GM23338 (cell line): ENCODE data around the gene LTA4H. TPM values are rescaled to one million over a fixed set of nuclear protein-coding genes. Genes with fewer than 3 reads are reported as not detected.

Experiments used
- ATAC-seq: fragments of 200-7000 bp; cut with Tn5 transposase; 3 replicates; pipeline ENCODE4 v1.9.1; 2020
- DNase-seq: peaks from one replicate; pipeline ENCODE4 v3.0.0-alpha.2; 2015; ENCODE audit warnings: low spot score
- H2AFZ ChIP-seq: fragments of 200-600 bp; sonication (generic); 2 replicates; pipeline ENCODE4 v1.8.0; 2016; ENCODE audit warnings: antibody characterized with exemption, mild to moderate bottlenecking, moderate library complexity
- H3F3A ChIP-seq: fragments of 200-600 bp; sonication (generic); replicated peaks from 2 replicates; pipeline ENCODE4 v1.8.0; 2017; ENCODE audit warnings: antibody characterized with exemption, mixed run types, low read depth
- H3K27ac ChIP-seq: fragments of 200-600 bp; sonication (generic); 2 replicates; pipeline ENCODE4 v1.6.1; 2016; ENCODE audit warnings: low read depth
- H3K27me3 ChIP-seq: fragments of 200-600 bp; sonication (generic); 2 replicates; pipeline ENCODE4 v1.8.0; 2016; ENCODE audit warnings: mild to moderate bottlenecking, mixed run types, moderate library complexity; ENCODE audit not compliant: insufficient read depth
- H3K36me3 ChIP-seq: fragments of 200-600 bp; sonication (generic); 2 replicates; pipeline ENCODE4 v1.8.0; 2016; ENCODE audit warnings: mild to moderate bottlenecking; ENCODE audit not compliant: insufficient read depth
- H3K4me1 ChIP-seq: fragments of 200-600 bp; sonication (generic); 2 replicates; pipeline ENCODE4 v1.8.0; 2016; ENCODE audit warnings: mild to moderate bottlenecking, moderate library complexity; ENCODE audit not compliant: insufficient read depth
- H3K4me2 ChIP-seq: fragments of 200-600 bp; sonication (generic); 2 replicates; pipeline ENCODE4 v1.7.1; 2017; ENCODE audit warnings: mixed run types
- H3K4me3 ChIP-seq: fragments of 200-600 bp; sonication (generic); 2 replicates; pipeline ENCODE4 v1.6.1; 2016; ENCODE audit warnings: mixed run types
- H3K79me2 ChIP-seq: fragments of 200-600 bp; sonication (generic); replicated peaks from 2 replicates; pipeline ENCODE4 v1.8.0; 2017; ENCODE audit warnings: mild to moderate bottlenecking; ENCODE audit not compliant: insufficient read depth
- H3K9me2 ChIP-seq: fragments of 200-600 bp; sonication (generic); 2 replicates; pipeline ENCODE4 v1.8.0; 2017; ENCODE audit not compliant: insufficient read depth
- H4K20me1 ChIP-seq: fragments of 200-600 bp; sonication (generic); replicated peaks from 2 replicates; pipeline ENCODE4 v1.8.0; 2017; ENCODE audit warnings: mild to moderate bottlenecking; ENCODE audit not compliant: insufficient read depth
- H3K27ac Mint-ChIP-seq: 2 replicates; pipeline ENCODE4 v1.8.0; 2020; ENCODE audit warnings: inconsistent platforms, mild to moderate bottlenecking, moderate library complexity, mixed read lengths
- H3K27me3 Mint-ChIP-seq: 3 replicates; pipeline ENCODE4 v1.8.0; 2022; ENCODE audit warnings: low read depth, mild to moderate bottlenecking, moderate library complexity, mixed read lengths, inconsistent platforms; ENCODE audit not compliant: insufficient read depth, poor library complexity
- H3K36me3 Mint-ChIP-seq: 3 replicates; pipeline ENCODE4 v1.8.0; 2021; ENCODE audit warnings: low read depth, mild to moderate bottlenecking, inconsistent platforms, moderate library complexity, mixed read lengths
- H3K4me1 Mint-ChIP-seq: 3 replicates; pipeline ENCODE4 v1.8.0; 2020; ENCODE audit warnings: mild to moderate bottlenecking, inconsistent platforms, mixed read lengths
- H3K4me3 Mint-ChIP-seq: 3 replicates; pipeline ENCODE4 v1.8.0; 2021; ENCODE audit warnings: moderate library complexity, mild to moderate bottlenecking, inconsistent platforms, mixed read lengths
- H3K9me3 Mint-ChIP-seq: 3 replicates; pipeline ENCODE4 v1.8.0; 2020; ENCODE audit warnings: moderate library complexity, mild to moderate bottlenecking, inconsistent platforms, mixed read lengths
- CREB1 ChIP-seq: fragments of 250-450 bp; sonication (Bioruptor Pico); IDR thresholded peaks from 2 replicates; pipeline ENCODE4 v1.5.0; 2020; ENCODE audit warnings: low read depth, mild to moderate bottlenecking, moderate library complexity
- EZH2 ChIP-seq: fragments of 200-600 bp; sonication (generic); IDR thresholded peaks from one replicate; pipeline ENCODE4 v1.8.0; 2017; ENCODE audit warnings: antibody characterized with exemption, mild to moderate bottlenecking, low read depth; ENCODE audit not compliant: unreplicated experiment
- EZH2phosphoT487 ChIP-seq: fragments of 200-600 bp; sonication (generic); IDR thresholded peaks from one replicate; pipeline ENCODE4 v1.8.1; 2018; ENCODE audit warnings: antibody characterized with exemption; ENCODE audit not compliant: unreplicated experiment
- JUNB ChIP-seq: IDR thresholded peaks from one replicate; pipeline ENCODE4 v1.6.1; 2016; ENCODE audit warnings: antibody characterized with exemption; ENCODE audit not compliant: unreplicated experiment
- NANOG ChIP-seq: IDR thresholded peaks from 2 replicates; pipeline ENCODE4 v1.6.1; 2016; ENCODE audit warnings: antibody characterized with exemption, borderline replicate concordance
- POLR2AphosphoS5 ChIP-seq: IDR thresholded peaks from 2 replicates; pipeline ENCODE4 v1.6.1; 2016; ENCODE audit warnings: antibody characterized with exemption, low read depth
- STAT1 ChIP-seq: IDR thresholded peaks from one replicate; pipeline ENCODE4 v1.6.1; 2016; ENCODE audit warnings: antibody characterized with exemption; ENCODE audit not compliant: unreplicated experiment
- ZNF114 ChIP-seq: fragments of 250-450 bp; sonication (Bioruptor Pico); IDR thresholded peaks from 2 replicates; pipeline ENCODE4 v1.5.0; 2020; ENCODE audit warnings: mild to moderate bottlenecking, moderate library complexity
- ZNF331 ChIP-seq: fragments of 250-450 bp; sonication (Bioruptor Pico); IDR thresholded peaks from 2 replicates; pipeline ENCODE4 v1.5.0; 2020; ENCODE audit warnings: low read depth, mild to moderate bottlenecking, moderate library complexity
- polyA plus RNA-seq: library from polyadenylated mRNA; unstranded; fragments of >200 nt; fragmentation: Nextera tagmentation; extraction: Ambion mirVana; gene quantifications from 2 replicates; pipeline ENCODE4 v1.2.1, GENCODE V29; 2016
- total RNA-seq: library from RNA; depleted of rRNA; stranded (reverse); fragments of >200 nt; shearing (Covaris generic); gene quantifications from 2 replicates; pipeline ENCODE4 v1.2.3, GENCODE V29; 2014
- TF ChIP-seq, protein P1 (sequence below), 2 experiments: fragments of 200-600 bp in 1 of 2; sonication (generic) in 1 of 2; conservative IDR thresholded peaks; 2 replicates each; pipeline versions ENCODE4 v1.5.1 to v1.6.1; 2016 to 2017; ENCODE audit warnings: antibody characterized with exemption in 2 of 2, low read depth in 2 of 2, mild to moderate bottlenecking in 2 of 2, moderate library complexity in 1 of 2
- TF ChIP-seq, protein P2 (sequence below): IDR thresholded peaks from 2 replicates; pipeline ENCODE4 v1.6.1; 2016; ENCODE audit warnings: antibody characterized with exemption
- TF ChIP-seq, protein P3 (sequence below): fragments of 250-450 bp; sonication (Bioruptor Pico); IDR thresholded peaks from 2 replicates; pipeline ENCODE4 v1.5.0; 2020; ENCODE audit warnings: mild to moderate bottlenecking, moderate library complexity
- TF ChIP-seq, protein P4 (sequence below): IDR thresholded peaks from one replicate; pipeline ENCODE4 v1.6.1; 2018; ENCODE audit warnings: antibody characterized with exemption; ENCODE audit not compliant: unreplicated experiment

The LTA4H gene
- total and polyA plus RNA-seq, 2 experiments from 2014 or later, result 84.4 to 189 TPM

DNA sequence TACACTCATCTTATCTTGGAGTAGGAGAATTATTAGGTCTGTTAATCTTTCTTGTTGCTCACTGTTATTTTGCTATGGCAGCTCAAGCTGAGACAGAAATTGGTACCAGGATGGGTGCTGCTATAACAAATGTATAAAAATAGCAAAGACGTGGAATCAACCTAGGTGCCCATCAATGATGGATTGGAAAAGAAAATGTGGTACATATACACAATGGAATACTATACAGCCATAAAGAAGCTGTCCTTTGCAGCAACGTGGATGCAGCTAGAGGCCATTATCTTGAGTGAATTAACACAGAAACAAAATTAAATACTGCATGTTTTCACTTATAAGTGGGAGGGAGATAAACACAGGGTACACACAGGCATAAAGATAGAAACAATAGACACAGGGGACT lies 14.8 kb upstream of the LTA4H start (continued):
- TF ChIP-seq, protein P1, sequence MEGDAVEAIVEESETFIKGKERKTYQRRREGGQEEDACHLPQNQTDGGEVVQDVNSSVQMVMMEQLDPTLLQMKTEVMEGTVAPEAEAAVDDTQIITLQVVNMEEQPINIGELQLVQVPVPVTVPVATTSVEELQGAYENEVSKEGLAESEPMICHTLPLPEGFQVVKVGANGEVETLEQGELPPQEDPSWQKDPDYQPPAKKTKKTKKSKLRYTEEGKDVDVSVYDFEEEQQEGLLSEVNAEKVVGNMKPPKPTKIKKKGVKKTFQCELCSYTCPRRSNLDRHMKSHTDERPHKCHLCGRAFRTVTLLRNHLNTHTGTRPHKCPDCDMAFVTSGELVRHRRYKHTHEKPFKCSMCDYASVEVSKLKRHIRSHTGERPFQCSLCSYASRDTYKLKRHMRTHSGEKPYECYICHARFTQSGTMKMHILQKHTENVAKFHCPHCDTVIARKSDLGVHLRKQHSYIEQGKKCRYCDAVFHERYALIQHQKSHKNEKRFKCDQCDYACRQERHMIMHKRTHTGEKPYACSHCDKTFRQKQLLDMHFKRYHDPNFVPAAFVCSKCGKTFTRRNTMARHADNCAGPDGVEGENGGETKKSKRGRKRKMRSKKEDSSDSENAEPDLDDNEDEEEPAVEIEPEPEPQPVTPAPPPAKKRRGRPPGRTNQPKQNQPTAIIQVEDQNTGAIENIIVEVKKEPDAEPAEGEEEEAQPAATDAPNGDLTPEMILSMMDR (conservative IDR thresholded peaks at IDR 0.05; ENCODE audit: low read depth in 2 of 2), result no peak
- TF ChIP-seq EZH2 (no peak), POLR2AphosphoS5 (no peak), ZNF114 (CRISPR knock-in tag) (no peak), STAT1 (no peak), ZNF331 (no peak)

DNA sequence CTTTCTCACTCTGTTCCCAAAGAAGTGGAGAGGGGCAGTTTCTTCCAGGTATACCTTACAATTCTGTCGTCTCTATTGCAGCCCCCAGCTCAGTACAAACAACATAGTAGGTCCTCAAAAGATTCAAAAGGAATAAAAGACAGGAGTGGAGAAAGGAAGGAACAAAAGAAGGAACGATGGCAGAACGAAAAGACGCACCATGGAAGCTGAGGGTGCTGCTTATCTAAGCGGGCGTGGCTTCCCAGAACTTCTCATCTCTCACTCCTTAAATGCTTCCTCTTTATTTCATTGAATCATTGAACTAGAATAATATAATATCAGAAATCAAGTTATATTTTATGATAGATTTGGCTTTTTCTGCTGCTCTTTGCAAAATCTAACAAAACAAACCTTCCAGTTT lies 13.7 kb upstream of the LTA4H start:
- ATAC-seq, result no peak
- TF ChIP-seq NANOG, result no peak
- no peak for TF ChIP-seq ZNF114 (CRISPR knock-in tag)
- no peak for TF ChIP-seq POLR2AphosphoS5
- TF ChIP-seq, protein P2, sequence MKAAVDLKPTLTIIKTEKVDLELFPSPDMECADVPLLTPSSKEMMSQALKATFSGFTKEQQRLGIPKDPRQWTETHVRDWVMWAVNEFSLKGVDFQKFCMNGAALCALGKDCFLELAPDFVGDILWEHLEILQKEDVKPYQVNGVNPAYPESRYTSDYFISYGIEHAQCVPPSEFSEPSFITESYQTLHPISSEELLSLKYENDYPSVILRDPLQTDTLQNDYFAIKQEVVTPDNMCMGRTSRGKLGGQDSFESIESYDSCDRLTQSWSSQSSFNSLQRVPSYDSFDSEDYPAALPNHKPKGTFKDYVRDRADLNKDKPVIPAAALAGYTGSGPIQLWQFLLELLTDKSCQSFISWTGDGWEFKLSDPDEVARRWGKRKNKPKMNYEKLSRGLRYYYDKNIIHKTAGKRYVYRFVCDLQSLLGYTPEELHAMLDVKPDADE, result no peak
- TF ChIP-seq ZNF331, result no peak
- TF ChIP-seq, protein P3, sequence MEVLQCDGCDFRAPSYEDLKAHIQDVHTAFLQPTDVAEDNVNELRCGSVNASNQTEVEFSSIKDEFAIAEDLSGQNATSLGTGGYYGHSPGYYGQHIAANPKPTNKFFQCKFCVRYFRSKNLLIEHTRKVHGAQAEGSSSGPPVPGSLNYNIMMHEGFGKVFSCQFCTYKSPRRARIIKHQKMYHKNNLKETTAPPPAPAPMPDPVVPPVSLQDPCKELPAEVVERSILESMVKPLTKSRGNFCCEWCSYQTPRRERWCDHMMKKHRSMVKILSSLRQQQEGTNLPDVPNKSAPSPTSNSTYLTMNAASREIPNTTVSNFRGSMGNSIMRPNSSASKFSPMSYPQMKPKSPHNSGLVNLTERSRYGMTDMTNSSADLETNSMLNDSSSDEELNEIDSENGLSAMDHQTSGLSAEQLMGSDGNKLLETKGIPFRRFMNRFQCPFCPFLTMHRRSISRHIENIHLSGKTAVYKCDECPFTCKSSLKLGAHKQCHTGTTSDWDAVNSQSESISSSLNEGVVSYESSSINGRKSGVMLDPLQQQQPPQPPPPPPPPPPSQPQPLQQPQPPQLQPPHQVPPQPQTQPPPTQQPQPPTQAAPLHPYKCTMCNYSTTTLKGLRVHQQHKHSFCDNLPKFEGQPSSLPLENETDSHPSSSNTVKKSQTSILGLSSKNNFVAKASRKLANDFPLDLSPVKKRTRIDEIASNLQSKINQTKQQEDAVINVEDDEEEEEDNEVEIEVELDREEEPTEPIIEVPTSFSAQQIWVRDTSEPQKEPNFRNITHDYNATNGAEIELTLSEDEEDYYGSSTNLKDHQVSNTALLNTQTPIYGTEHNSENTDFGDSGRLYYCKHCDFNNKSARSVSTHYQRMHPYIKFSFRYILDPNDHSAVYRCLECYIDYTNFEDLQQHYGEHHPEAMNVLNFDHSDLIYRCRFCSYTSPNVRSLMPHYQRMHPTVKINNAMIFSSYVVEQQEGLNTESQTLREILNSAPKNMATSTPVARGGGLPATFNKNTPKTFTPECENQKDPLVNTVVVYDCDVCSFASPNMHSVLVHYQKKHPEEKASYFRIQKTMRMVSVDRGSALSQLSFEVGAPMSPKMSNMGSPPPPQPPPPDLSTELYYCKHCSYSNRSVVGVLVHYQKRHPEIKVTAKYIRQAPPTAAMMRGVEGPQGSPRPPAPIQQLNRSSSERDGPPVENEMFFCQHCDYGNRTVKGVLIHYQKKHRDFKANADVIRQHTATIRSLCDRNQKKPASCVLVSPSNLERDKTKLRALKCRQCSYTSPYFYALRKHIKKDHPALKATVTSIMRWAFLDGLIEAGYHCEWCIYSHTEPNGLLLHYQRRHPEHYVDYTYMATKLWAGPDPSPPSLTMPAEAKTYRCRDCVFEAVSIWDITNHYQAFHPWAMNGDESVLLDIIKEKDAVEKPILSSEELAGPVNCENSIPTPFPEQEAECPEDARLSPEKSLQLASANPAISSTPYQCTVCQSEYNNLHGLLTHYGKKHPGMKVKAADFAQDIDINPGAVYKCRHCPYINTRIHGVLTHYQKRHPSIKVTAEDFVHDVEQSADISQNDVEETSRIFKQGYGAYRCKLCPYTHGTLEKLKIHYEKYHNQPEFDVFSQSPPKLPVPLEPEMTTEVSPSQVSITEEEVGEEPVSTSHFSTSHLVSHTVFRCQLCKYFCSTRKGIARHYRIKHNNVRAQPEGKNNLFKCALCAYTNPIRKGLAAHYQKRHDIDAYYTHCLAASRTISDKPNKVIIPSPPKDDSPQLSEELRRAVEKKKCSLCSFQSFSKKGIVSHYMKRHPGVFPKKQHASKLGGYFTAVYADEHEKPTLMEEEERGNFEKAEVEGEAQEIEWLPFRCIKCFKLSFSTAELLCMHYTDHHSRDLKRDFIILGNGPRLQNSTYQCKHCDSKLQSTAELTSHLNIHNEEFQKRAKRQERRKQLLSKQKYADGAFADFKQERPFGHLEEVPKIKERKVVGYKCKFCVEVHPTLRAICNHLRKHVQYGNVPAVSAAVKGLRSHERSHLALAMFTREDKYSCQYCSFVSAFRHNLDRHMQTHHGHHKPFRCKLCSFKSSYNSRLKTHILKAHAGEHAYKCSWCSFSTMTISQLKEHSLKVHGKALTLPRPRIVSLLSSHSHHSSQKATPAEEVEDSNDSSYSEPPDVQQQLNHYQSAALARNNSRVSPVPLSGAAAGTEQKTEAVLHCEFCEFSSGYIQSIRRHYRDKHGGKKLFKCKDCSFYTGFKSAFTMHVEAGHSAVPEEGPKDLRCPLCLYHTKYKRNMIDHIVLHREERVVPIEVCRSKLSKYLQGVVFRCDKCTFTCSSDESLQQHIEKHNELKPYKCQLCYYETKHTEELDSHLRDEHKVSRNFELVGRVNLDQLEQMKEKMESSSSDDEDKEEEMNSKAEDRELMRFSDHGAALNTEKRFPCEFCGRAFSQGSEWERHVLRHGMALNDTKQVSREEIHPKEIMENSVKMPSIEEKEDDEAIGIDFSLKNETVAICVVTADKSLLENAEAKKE (CRISPR knock-in tag), result no peak
- no peak for TF ChIP-seq EZH2
- TF ChIP-seq EZH2phosphoT487, result no peak
- TF ChIP-seq JUNB, result no peak
- TF ChIP-seq STAT1, result no peak
- TF ChIP-seq, protein P4, sequence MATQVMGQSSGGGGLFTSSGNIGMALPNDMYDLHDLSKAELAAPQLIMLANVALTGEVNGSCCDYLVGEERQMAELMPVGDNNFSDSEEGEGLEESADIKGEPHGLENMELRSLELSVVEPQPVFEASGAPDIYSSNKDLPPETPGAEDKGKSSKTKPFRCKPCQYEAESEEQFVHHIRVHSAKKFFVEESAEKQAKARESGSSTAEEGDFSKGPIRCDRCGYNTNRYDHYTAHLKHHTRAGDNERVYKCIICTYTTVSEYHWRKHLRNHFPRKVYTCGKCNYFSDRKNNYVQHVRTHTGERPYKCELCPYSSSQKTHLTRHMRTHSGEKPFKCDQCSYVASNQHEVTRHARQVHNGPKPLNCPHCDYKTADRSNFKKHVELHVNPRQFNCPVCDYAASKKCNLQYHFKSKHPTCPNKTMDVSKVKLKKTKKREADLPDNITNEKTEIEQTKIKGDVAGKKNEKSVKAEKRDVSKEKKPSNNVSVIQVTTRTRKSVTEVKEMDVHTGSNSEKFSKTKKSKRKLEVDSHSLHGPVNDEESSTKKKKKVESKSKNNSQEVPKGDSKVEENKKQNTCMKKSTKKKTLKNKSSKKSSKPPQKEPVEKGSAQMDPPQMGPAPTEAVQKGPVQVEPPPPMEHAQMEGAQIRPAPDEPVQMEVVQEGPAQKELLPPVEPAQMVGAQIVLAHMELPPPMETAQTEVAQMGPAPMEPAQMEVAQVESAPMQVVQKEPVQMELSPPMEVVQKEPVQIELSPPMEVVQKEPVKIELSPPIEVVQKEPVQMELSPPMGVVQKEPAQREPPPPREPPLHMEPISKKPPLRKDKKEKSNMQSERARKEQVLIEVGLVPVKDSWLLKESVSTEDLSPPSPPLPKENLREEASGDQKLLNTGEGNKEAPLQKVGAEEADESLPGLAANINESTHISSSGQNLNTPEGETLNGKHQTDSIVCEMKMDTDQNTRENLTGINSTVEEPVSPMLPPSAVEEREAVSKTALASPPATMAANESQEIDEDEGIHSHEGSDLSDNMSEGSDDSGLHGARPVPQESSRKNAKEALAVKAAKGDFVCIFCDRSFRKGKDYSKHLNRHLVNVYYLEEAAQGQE, result no peak
- TF ChIP-seq CREB1 (CRISPR knock-in tag), result no peak

More for the DNA sequence above, 13.7 kb upstream of the LTA4H start:
- no peak for DNase-seq
- Mint-ChIP-seq H3K27ac (no peak overlapping the region), H3K9me3 (peaks cover 11% of the 10 kb centered on the region; the same call in 2 of the 3 replicates), H3K36me3 (no peaks in the 10 kb centered on the region), H3K4me3 (no peak overlapping the region), H3K4me1 (peaks cover 5% of the 10 kb centered on the region; the same call in 2 of the 3 replicates), H3K27me3 (peaks cover 2% of the 10 kb centered on the region)
- Histone ChIP-seq H3K27ac (no peak overlapping the region), H3K4me2 (no peak overlapping the region), H3K79me2 (no peaks in the 10 kb centered on the region), H4K20me1 (no peaks in the 10 kb centered on the region), H3K36me3 (no peaks in the 10 kb centered on the region), H3K4me3 (no peak overlapping the region), H3F3A (no peaks in the 10 kb centered on the region), H3K27me3 (no peaks in the 10 kb centered on the region), H3K4me1 (no peaks in the 10 kb centered on the region), H2AFZ (no peak overlapping the region), H3K9me2 (peaks cover 7% of the 10 kb centered on the region; the same call in 1 of the 2 replicates)
